ENCODE results near the gene NXNL1.
"Not testable (repeated sequence)": the region's sequence is repeated elsewhere in the genome, so short reads cannot be mapped to it uniquely, and the experiment has no call there.

Gene NXNL1

DNA sequence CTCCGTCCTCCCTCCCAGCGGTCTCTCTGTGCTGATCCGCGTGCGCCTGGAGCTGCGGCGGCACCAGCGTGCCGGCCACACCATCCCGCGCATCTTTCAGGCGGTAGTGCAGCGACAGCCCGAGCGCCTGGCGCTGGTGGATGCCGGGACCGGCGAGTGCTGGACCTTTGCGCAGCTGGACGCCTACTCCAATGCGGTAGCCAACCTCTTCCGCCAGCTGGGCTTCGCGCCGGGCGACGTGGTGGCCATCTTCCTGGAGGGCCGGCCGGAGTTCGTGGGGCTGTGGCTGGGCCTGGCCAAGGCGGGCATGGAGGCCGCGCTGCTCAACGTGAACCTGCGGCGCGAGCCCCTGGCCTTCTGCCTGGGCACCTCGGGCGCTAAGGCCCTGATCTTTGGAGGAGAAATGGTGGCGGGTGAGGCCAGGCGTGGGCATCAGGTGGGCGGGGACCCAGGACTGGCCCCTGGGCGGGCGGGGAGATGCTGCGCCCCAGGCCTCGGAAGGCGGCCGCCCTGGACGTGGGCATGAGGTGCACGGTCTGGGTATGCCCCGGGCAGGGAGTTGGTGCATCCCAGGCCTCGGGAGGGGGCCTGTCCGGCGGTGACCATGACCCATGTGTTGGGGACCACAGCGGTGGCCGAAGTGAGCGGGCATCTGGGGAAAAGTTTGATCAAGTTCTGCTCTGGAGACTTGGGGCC, 26.0 kb upstream of the NXNL1 start:
- no peak for DNase-seq (ENCODE audit: low spot score)

DNA sequence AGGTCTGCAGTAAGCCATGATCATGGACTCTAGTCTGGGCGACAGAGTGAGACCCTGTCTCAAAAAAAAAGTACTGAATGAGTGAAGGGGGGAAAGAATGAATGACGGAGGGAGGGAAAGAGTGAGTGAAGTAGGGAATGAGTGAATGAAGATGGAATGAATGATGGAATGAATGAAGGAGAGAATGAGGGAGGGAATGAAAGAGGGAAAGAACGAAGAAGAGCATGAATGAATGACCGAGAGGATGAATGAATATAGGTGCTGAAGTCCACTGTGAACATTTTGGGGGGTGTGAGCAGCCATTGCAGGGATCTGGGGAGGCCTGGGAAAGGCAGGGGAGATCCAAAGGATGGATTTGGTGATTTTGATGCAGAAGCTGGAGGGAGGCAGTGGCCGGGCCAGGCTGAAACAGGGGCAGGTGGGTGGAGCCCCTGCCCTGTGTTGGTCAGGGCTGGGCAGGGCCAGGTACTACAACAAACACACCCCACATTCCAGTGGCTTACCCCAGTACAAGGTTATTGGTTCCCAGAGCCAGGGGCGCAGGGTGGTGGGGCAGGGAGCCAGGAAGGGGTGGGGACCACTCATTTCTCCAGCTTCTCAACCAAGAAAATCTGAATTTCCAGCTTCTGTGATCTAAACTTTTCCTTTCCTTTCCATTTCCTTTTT, 23.9 kb upstream of the NXNL1 start:
- DNase-seq (ENCODE audit: low spot score), result peak; percentile 59

DNA sequence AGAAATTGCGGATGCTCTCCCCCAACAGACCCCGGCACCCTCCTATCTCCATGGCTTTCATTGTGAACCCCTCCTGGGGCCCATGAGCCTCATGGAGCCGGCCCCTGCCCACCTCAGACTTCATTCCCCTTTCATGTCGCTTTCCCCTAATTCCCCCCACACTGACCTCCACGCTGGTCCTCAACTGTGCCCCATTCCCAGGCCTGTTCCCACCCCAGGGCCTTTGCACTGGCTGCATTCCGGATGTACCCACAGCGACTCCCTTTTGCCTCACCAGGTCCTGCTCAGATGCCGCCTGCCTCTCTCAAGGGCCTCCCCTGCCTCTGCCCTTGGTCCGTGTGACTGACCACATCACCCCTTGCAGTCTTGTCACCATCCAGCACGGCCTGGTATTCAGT, 22.9 kb upstream of the NXNL1 start:
- no peak for DNase-seq (ENCODE audit: low spot score)

DNA sequence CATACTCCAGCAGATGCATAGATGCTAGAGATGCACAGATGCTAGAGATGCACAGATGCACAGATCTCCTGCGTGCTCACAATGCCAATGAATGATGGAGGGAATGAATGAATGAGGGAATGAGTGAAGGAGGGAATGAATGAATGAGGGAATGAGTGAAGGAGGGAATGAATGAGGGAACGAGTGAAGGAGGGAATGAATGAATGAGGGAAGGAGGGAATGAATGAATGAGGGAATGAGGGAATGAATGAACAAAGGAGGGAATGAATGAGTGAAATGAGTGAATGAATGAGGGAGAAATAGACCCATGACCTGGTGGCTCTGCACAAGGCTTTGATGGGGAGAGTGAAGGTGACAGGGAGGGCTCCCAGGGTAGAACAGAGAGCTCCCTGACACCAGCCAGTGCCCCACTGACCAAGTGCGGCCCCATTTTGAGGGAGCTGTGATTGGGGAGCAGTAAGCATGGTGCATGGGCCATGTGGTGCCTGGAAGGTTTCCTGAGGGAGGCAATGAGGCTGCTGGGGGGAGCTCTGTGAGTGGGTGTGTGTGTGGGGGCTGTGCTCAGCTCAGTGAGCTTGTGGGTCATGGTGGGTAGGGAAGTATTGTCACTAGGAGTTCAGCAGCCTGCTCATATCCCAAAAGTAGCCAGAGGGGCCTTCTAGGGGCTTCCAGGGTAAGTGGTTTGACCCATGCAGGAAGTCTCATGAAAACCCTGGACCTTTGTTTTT, 22.3 kb upstream of the NXNL1 start:
- no peak for DNase-seq (ENCODE audit: low spot score)

DNA sequence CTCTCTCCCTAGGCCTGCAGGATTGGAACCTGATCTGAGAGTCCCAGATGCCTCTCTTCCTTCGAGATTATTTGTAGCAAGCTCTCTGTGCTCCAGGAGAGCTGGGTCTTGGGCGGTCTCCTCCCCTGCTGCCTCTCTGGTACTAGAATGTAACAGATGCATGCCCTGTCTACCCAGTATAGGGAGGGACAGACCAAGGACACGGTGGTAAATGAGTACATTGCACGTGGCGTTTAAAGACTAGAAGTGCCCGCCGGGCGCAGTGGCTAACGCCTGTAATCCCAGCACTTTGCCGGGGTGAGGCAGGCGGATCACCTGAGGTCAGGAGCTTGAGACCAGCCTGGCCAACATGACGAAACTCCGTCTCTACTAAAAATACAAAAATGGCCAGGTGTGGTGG, 21.3 kb upstream of the NXNL1 start:
- no peak for DNase-seq (ENCODE audit: low spot score)

DNA sequence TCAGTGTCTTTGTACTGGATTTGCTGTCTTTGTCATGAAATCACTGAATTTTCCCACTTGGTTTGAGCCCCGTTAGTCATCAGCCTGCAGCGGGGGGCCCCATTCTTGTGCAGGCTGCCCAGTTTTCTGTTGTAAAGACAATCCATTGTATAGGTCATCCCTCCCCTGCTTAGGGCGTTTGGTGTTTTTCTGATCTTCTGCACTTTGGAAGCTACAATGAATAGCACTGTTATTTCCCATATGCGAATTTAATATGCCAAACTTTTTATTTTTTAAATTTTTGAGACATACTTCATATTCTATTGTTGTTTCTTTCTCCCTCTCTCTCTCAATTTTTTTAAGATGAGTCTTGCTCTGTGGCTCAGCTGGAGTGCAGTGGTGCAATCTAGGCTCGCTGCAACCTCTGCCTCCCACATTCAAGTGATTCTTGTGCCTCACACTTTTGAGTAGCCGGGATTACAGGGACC, 18.6 kb upstream of the NXNL1 start:
- DNase-seq (ENCODE audit: low spot score), result no peak

DNA sequence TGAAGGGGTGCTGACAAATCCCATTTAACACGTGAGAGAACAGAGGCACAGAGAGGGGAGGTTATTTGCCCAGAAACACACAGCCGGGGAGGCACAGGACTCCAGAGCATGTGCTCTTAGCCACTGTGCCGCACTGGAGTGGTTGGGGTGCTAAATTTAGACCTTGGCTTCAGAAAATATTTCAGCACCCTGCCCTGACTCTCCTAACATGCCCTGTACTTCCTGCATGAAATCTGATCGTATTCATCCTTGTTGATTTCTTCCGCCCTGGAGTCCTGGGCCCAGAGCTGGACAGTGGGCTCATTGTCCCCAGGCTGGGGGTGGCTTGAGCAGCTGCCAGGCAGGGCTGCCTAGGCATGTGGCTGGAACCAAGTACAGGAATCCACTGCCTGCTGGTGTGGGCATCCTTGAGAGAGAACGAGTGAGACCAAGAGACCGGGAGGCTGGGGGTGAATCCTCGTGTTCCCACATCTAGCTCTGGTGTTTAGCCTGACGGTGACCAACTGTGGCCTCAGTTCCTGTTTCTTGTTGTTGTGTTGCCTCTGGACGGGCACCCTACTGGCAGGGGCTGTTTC, 14.9 kb upstream of the NXNL1 start:
- DNase-seq (ENCODE audit: low spot score), result peak; percentile 93

DNA sequence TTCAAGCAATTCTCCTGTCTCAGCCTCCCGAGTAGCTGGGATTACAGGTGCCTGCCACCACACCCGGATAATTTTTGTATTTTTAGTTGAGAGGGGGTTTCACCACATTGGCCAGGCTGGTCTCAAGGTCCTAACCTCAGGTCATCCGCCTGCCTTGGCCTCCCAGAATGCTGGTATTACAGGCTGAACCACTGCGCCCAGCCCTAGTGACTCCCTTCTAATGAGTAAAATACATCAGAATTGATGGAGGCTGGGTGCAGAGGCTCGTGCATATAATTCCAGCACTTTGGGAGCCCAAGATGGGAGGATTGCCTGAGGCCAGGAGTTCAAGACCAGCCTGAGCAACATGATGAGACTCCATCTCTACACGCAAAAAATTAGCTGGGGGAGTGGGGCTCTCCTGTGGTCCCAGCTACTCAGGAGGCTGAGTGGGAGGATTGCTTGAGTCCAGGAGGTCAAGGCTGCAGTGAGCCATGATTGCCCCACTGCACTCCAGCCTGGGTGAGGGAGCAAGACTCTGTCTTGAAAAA, 14.3 kb upstream of the NXNL1 start:
- not testable (repeated sequence) for DNase-seq (ENCODE audit: low spot score)

DNA sequence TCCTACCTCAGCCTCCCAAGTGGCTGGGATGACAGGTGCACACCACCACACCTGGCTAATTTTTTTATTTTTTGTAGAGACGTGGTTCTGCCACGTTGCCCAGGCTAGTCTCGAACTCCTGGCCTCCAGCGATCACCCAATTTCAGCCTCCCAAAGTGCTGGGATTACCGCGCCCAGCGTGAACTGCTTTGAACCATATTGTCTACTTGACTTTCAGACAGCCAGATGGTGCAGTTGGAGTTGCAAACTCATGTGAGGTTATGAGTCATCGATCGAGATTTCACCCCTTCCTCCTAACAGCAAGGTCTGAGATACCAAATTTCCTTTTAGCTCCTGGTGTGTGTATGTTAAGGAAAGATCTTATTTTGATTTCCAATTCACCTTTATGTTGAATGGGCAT, 12.3 kb upstream of the NXNL1 start:
- peak; percentile 67 for DNase-seq (ENCODE audit: low spot score)

DNA sequence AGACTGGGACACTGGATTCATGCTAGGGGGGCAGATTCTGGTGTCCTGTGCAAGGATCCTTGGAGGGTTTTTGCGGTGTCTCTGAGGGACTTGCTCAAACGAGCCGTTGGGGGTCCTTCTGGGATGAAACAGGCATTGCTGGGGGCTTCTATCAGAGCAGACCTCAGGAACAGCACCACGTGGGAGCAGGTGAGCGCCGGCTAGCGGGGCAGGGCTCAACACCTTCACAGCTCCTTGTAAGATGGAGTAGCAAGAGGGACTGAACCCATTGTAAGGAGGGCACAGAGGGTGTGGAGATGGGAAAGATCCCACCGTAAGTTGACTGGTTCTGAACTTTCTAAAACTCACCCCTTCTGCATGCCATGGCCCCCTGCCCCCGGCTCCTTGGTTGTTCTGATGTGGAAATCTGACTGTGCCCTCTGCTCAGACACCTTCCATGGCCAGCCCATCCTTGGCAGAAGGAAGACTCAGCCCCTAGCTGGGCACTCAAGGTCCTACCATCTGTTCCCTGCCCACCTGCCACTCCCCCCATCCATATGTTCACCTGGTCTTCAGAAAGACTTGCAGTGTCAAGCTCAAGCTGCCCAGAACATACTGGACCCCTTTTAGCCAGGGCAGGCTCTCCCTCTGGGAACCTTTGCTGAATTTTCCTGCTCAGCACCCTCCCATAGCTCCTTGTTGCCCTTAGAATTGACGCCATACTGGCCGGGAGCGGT, 10.8 kb upstream of the NXNL1 start:
- no peak for DNase-seq (ENCODE audit: low spot score)

DNA sequence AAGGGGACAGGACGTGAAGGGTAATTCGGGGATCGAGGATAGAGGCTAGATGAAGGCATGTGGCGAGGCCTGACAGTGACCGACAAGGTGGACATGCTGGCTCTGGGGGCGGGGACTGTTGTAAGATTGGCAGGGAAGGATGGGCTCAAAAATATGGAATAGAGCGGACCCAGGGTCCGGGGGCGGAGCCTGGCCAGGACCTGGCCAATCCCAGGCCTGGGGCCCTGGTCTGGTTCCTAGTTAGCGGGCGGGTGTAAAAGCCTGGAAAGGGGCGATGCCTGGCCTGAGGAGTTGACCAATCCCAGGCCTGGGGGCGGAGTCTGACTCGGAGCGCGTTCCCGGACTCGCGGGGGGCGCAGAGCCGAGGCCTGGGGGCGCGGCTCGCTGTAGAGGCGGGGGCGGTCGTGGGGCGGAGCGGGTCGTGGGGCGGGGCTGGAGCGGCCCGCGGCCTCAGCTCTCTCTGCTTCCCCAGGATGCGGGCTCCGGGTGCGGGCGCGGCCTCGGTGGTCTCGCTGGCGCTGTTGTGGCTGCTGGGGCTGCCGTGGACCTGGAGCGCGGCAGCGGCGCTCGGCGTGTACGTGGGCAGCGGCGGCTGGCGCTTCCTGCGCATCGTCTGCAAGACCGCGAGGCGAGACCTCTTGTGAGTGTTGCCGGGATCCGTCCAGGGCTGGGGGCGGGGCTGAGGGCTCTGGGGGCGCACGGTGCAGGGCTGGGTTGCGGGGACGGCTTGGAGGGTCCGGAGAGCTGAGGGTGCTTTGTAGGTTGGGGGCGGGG, 9.5 kb upstream of the NXNL1 start, which contains the start of gene SLC27A1:
Gene SLC27A1, plus strand, starts transcription at position 457 of the 774 bp plus-strand sequence. Its CDS starts 17 bp downstream, at position 474.
- DNase-seq (ENCODE audit: low spot score), result peak; percentile 98

DNA sequence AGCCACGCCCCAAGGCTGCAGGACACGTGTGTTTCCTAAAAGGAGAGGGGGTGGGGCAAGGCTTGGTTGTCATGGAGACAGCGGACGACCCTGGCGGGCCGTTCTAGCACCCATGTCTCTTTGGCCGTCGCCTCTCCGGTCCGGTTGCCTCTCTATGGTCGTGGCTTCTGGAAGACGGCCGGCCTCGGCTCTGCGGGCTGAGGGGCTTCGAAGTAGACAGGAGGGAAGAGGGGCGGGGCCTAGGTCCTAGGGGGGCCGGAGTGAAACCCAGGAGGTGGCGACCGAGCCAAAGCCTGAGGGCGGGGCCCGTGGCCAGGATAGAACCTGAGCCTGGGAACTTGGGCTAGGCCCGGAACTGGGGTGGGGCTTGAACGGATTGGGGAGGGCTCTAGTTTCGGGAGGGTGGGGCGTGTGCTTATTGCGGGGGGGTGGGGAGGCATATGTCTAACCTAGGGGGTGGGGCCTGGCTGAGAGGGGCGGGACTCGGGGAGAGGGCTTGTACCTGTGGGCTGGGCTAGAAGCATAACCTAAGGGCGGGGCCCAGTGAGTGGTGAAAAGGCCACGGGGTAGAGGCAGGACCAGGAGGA, 8.8 kb upstream of the NXNL1 start:
- peak; percentile 95 for DNase-seq (ENCODE audit: low spot score)

DNA sequence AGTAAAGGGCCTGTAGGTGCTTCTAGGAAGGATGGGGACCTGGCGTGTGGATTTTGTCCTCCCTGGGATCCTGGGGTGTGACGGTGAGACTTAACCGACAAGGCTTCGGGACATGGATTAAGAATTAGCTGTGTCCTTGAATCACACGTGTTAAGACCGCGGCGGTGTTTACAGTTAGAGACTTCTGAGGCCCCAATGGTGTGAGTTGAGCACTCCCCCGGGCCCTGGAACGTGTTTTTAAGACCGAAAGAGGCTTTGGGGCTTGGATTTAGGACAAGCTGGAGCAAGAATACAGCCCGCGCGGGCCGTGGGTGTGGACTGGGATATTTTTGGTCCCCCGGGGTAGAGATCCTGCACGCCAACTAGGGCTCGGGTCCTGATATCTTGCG, 8.4 kb upstream of the NXNL1 start:
- DNase-seq (ENCODE audit: low spot score), result no peak

DNA sequence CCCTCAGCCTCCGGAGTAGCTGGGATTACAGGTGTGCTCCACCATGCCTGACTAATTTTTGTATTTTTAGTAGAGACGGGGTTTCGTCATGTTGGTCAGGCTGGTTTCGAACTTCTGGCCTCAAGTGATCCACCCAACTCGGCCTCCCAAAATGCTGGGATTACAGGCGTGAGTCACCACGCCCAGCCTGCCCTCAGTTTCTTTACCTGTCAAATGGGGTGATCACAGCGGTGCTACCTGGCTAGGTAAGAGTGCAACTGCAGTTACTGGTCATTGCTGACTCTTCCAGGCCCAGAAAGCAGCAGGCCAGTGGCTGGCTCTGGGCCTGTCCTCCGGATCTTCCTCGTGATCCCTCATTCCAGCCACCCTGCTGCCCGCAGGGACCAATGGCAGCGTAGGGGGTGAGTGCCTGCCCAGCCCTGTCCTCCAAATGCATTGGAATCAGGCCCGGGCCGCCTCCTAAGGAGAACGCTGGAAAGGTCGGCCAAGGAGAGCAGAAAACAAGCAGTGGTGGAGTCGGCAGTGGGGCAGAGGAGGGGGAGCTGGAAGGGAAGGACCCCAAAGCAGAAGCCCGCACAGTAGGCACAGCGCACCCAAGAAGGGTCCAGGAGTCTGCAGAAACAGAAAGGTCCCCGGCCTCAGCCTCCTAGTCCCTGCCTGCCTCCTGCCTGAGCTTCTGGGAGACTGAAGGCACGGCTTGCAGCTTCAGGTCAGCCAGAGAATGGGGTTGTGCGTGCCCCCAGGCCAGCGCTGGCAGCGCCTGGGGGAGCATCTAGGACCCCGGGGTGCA, 7.8 kb upstream of the NXNL1 start:
- no peak for DNase-seq (ENCODE audit: low spot score)

DNA sequence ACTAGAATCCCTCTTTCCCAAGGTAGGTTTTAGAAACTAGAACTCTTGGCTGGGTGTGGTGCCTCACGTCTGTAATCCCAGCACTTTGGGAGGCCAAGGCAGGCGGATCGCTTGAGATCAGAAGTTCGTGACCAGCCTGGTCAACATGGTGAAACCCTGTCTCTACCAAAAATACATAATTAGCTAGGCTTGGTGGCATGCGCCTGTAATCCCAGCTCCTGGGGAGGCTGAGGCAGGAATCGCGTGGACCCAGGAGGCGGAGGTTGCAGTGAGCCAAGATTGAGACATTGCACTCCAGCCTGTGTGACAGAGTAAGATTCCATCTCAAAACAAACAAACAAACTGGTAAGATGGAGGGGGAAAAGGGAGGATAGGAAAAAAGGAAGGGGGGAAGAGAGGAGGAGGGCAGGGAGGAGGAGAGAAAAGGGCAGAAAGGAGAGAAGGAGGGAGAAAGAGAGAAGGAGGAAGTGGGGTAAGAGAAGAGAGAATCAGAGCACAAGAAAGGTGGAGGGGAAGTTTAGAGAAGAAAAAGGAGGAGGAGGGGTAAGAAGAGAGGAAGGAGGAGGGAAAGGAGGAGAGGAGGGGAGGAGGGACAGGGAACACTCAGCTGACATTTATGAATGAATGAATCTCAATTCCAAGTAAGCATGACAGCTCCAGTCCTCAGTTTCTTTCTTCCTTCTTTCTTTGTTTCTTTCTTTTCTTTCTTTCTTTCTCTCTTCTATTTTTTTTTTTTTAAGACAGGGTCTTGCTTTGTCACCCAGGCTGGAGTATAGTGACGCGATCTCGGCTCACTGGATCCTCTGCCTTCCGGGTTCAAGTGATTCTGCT, 7.0 kb upstream of the NXNL1 start:
- DNase-seq (ENCODE audit: low spot score), result no peak

DNA sequence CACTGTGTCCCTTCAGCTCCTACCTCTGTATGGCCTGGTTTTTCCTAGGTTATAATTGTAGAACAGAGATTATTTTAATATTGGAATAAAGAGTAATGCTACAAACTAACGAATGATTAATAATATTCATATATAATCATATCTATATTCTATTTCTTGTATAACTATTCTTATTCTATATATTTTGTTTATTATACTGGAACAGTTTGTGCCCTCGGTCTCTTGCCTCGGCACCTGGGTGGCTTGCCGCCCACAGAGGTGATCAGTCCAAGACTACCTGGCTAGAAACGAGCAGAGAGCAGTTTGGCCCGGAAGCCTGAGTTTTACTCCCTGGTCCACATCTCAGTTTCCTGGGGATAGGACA, 5.7 kb upstream of the NXNL1 start:
- no peak for DNase-seq (ENCODE audit: low spot score)

DNA sequence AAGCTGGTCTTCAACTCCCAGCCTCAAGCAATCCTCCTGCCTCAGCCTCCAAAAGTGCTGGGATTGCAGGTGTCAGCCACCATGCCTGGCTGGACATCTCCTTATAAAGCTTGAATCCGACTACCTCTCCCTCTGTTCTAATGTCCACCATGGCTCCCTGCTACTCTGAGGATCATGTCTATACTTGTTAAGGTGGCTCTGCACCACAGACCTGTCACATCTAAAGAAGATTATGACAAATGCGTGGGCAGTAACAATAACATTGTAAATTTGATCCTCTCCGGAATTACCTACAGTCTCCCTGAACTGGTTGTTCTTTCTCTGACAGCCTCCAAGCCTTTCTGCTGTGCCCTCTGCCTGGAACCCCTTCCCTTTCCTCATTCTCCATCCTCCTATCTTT, 1.8 kb downstream of the NXNL1 start:
- peak; percentile 35 for DNase-seq (ENCODE audit: low spot score)

DNA sequence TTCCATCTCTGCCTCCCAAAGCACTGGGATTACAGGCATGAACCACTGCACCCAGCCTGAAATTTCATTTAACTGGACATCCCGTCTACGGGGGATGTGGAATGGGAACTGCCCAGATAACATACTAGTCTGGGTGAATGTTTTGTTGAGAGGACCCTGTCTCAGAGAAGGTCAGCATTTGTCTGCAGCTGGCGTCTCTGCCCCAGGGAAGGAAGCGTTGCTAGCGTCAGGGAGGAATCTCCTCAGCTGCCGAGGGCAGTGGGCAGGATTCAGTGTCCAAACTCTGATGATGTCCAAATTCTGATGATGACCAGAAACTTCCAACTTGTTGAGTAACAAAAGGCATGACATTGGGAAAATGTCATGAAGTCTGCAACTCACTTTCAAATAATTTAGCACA, 3.1 kb downstream of the NXNL1 start:
- no peak for DNase-seq (ENCODE audit: low spot score)

DNA sequence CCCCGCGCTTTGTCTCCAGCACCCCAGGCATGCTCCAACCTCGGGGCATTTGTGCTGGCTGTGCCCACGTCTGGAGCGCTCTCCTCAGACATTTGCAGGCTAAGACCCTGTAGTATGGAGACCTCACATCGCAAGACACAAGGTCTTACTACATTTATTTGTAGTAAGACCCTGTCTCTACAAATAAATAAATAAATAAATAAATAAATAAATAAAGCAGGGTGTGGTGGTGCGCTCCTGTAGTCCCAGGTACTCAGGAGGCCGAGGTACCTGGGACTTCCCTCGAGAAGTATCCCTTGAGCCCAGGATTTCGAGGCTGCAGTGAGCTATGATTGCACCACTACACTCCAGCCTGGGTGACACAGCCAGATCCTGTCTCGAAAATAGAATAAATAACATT, 4.6 kb downstream of the NXNL1 start:
- DNase-seq (ENCODE audit: low spot score), result no peak

All from SW480 (cell line).